CD4-positive, alpha-beta T cell treated with Interleukin-17A for 4 hours (primary cell): ENCODE measurements around the gene LRATD1.
"Not testable (repeated sequence)": the region's sequence is repeated elsewhere in the genome, so short reads cannot be mapped to it uniquely, and the experiment has no call there.

Experiments
- DNase-seq: peaks from one replicate; pipeline ENCODE4 v3.0.0-alpha.2; 2020; ENCODE audit warnings: mixed read lengths

LRATD1 gene

DNA sequence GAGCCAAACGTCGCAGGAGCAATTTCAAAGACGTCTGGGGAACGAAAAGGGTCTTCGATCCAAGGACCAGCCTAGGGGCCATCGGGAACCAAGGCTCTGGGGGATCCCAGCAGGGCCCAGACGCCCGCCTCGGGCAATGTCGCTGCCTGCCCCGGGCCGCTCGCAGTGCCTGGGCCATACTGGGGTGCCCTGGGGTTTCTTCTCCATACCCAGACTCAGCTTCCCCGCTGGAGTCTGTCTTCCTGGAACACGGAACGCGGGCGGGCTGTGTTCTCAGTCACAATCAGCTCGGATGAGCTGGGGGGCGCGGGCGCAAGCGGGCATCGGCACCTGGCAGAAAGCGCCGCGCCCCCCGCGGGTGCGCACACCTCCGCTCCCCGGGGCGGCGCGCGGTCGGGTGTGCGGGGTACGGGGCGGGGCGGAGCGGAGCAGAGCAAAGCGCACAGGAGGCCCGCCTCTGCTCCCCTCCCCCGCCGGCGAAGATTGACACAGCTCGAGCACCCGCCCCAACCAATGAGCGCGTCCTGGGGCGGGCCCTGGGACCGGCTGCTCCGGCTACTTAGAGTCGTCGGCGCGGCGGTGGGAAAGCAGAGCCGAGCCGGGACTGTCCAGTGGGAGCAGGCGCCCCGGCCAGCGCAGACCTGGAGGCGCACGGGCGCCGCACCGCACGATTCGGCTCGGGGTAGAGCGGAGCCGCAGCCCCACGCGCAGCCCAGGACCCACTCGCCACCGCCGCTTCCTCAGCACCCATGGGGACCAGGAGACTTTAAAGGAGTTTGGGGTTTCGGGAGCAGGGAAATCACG is at the start of gene LRATD1:
Gene LRATD1 (plus strand): TSS at position 585 of the 804 bp plus-strand sequence. CDS start 1,263 bp downstream, outside the sequence.
- DNase-seq, result no peak

DNA sequence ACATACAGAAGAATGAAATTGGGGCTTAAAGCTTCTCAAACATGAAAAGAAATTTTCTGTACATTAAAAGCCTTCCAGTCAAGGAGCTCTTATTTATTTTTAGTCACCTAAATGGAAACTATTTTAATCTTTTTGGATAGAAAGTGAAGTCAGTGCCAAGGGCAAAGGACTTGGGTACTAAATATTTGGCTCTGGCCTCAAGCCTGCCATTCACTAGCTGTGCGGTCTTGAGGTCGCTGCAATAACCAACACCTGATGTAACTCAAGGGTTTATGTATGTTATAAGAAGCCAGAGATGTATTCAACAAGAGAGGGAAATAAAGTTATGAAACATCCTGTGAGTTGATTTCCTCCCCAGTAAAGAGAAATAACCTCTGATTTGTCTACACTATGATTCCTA is 49.5 kb upstream of the LRATD1 start:
- DNase-seq, result no peak

- DNase-seq, result no peak
Observed at GRCh38 chr2:14583802-14584201, 48.7 kb upstream of the LRATD1 start.

DNA sequence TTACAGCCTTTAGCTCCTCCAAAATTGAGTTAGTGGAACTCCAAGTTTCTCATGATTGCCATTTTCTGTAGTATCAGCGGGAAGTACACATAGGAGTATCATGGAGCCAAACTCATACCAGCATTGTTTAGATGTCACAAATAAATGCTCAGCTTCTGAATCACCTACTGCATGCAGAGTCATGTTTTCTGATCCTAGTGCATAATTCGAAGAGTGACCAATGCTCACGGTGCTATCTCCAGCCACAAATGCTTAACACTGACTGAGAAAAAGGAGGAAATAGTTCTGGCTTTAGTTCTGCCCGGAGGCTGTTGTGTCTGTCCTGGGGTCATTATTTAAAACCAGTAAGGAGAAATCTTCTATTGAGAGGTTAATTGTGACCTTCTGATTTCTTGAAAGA is 45.4 kb upstream of the LRATD1 start:
- no peak for DNase-seq

GRCh38 chr2:14601156-14601770 is 31.3 kb upstream of the LRATD1 start:
- DNase-seq, result no peak

GRCh38 chr2:14602309-14602708 is 30.2 kb upstream of the LRATD1 start:
- DNase-seq, result no peak

GRCh38 chr2:14603676-14604075 is 28.8 kb upstream of the LRATD1 start:
- no peak for DNase-seq

DNA sequence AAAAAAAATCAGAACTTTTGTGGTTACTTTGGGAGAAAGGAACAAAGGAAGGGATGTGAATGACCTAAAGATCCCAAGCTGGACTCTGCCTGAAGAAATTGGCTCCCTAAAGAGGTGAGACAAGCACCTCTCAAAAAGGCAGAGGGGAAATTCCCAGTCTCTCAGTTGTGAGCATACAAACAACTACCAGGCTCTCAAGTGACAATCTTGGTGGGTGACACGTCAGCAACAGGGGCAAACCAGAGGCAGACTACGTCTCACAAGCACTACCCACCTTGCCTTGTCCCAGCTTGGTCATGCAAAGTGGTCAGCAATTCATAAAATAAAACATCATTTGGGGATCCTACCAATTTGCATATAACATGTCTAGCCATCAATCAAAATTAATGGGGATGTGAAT is 24.3 kb upstream of the LRATD1 start:
- no peak for DNase-seq

- no peak for DNase-seq
Observed at GRCh38 chr2:14614017-14614416, 18.5 kb upstream of the LRATD1 start.

- no peak for DNase-seq
Observed at GRCh38 chr2:14615121-14615520, 17.4 kb upstream of the LRATD1 start.

DNA sequence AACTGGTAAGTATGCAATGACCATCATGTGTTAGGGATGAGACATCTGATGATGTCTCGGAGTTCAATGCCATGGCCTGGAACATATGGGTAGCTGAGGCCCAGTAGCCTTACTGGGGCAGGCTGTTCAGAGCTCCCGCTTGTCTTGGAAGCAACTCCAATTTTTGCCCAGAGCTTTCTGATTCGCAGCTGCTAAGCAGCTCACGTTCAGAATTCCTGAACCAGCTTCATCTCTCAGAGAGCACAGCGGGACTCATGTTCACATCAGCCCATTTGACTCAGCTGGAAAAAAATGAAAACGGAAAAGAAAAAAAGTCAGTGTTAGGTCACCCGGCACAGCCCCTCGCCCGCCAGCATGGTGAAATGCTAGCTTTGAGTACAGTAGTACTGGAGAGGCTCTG is 16.8 kb upstream of the LRATD1 start:
- no peak for DNase-seq

DNA sequence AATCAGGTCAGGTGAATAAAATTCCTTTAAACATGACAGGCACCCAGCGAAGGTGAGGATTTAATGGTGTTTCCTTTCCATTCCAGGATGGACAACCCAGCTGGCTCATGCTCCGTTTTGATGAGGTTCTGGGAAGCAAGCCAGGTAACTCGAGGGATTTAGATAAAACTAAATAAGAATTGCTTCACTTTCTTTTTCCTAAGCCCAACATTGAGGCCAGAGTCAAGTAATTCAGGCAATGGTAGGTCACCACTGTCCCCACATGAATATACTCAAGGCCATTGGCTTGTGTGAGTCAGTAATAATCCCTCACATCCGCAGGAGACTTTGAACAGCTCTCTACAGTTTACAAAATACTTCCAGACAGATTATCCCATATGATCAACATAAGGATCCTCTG is 16.2 kb upstream of the LRATD1 start:
- no peak for DNase-seq

DNA sequence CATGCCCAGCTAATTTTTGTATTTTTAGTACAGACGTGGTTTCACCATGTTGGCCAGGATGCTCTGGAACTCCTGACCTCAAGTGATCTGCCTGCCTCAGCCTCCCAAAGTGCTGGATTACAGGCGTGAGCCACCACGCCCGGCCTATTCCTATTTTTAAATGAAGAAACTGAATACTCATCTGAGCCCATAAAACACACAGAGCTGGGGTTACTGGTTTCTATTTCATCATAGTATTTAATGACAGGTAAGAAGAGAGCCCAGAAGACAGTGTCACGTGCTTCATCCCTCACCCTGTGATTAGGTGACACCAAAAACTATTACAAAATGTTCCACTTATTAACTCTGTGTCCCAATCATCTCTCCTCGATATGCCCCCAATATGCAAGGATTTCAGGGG is 15.6 kb upstream of the LRATD1 start:
- DNase-seq, result no peak

DNA sequence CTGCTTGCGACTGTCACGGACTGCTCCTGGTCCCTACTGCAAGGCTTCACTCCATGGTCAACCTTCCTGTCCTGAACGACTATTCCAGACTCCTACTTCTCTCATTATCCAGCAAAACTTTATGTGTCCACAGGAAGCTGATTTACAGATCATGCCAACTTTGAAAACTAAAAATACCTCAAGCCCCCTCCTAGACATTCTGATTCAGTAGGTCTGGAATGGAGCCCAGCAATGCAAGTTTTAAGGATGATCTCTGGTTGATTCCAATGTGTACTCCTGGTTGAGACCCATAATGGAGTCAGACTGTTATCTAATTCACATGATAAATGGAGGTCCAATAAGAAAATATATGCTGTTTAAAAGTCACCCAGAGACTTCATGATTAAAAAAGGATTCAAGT is 13.1 kb upstream of the LRATD1 start:
- DNase-seq, result no peak

DNA sequence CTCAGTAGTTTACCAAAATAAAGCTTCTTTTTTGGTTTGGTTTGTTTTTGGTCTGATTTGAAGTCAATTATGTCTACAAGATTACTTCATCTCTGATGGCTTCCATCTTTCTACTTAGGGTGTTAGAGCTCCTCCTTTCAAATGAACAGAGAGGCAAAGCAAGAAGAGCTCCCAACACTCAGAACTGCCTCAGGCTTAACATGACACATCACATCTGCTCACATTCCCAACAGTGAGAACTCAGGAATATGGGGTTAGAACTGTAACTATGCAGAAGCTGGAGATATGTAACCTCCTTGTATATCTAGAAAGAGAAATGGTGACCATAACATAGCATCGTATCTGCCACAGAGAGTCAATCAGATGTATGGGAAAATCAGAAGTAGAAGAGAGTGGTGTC is 11.4 kb upstream of the LRATD1 start:
- DNase-seq, result no peak

DNA sequence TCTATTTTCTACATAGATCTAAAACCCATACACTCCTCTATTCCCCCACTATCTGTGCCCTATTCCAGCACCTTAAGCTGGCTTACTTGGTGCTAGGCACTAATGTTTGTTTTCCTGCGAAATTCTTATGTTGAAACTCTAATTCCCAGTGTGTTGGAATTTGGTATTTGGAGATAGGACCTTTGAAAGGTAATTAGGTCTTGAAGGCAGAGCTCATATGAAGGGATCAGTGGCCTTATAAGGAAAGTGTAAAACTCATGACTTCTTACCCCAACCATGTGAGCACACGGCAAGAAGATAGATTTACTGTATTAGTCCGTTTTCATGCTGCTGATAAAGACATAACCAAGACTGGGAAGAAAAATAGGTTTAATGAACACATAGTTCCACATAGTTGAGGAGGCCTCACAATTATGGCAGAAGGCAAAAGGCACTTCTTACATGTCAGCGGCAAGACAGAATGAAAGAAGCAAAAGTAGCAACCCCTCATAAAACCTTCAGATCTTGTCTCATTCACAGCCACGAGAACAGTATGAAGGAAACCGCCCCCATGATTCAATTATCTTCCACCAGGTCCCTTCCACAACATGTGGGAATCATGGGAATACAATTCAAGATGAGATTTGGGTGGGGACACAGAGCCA is 10.5 kb upstream of the LRATD1 start:
- no peak for DNase-seq

GRCh38 chr2:14622550-14622939 is 10.0 kb upstream of the LRATD1 start:
- not testable (repeated sequence) for DNase-seq

DNA sequence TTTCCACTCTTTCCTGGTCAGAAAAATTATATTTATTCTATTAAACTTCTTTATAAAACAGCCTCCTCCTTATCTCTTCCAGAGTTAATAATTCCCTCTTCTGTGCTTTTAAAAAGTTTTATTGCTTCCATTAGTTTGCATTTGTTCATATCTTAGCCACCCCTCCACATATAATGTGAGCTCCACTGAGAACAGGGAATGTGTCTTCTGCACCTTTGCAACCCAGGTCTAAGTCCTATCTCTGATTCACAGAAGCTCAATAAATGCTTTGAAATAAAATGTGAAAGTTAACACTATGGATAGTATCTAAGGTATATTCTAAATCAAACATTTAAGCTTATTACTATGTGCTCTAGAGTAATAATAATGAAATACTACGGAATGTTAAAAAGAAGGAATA is 9.3 kb upstream of the LRATD1 start:
- no peak for DNase-seq

DNA sequence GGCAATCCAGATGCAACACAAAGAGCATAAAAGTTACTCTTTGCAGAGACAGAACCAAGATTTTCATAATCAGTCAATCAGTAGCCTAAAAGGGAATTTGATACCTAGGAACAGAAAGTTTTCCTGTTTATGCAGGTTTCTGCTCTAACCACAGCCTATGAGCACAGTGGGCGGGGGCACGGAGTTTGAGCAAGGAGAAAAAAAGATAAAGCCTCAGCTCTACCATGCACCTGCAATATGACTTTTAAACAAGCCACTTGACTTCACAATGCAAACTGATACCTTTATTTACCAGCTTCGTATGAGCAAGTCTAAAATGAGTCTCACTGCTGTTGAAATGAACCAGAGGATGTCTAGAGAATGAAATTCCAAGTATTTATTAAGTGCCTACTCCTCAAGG is 5.6 kb upstream of the LRATD1 start:
- DNase-seq, result no peak

GRCh38 chr2:14628901-14629300 is 3.6 kb upstream of the LRATD1 start:
- DNase-seq, result no peak

DNA sequence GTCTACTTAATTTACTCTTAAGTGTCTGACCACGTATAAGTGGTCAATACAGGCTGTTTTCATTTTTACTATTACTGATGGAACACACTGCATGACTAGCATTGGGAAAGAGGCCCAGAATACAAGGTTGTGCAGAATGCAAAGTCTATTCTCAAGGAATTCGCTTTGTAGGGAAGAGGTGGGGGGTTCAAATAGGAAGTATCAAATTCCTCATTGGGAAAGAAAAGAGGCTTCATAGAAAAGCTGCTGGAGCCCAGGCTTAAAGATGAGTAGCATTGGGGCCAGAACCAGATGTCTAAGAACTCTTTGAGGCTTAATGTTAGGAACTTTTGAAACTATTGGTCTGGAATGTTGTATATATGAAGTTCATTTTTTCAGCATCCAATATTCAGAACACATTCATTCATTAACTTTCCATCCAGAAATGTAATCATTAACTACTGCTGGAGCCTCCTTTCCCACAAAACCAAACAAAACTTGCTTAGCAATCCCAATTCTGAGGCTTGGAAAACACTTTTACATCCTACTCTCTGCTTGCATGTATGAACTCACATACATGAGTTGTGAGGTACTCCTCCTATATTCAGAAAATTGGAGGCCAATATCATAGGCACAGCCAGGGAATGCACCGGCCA is 994 bp upstream of the LRATD1 start:
- no peak for DNase-seq

DNA sequence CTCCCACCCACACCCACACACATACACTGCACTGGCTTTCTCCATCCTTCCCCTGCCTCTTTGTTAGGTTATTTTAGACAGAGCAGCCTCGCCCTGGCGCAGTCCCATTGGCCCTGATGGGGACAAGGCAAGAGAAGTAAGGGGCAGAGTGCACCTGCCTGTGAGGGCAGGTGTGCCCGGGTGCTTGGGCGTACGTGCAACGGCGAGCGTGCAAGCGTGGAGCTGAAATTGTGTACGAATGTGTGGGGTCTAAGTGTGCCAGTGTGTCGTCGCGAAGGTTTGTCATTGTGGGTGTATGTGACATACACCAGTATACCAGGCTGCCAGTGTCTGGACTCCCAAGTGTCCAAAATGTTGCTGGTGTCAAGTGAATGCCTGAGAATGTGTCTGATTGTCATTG is 544 bp downstream of the LRATD1 start:
- no peak for DNase-seq

DNA sequence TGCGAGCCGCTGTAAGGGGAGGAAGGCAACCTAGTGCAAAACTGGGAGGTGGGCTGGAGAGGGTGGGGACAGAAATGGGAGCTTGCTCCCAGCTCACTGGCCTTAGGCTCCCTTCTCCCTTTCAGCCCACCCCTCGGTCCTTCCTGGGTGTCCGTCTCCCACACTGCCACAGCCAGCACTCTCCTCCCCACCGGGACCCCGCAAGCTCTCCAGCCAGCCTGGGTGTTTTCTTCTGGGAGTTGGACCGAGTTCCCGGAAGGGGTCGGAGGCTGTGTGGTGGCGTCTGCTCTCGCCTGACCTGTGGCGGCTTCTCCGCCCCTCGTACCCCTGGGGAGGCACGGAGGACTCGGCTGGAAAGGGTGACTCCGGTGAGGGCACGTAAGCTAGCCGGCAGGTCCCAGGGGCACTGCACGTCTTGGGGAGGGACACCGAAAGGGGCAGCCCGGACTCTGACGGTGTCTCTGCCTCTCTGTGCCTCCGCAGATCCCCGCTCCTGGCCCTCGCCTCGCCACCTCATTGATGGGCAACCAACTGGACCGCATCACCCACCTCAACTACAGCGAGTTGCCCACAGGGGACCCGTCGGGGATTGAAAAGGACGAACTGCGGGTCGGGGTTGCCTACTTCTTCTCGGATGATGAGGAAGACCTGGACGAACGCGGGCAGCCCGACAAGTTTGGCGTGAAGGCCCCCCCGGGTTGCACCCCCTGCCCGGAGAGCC is 1.1 kb downstream of the LRATD1 start:
- DNase-seq, result no peak
